ENCODE results near the gene CKM. TPM values are rescaled to one million over a fixed set of nuclear protein-coding genes. Genes with fewer than 3 reads are reported as not detected.

Gene CKM
- total and polyA plus RNA-seq, 12 donors: 2,078 to 7,765 (median 4,407) TPM

- Histone ChIP-seq H3K36me3 (peaks cover 0 to 8% (median 0%) of the 10 kb centered on the region in 9 donors), H3K9me3 (no peaks in the 10 kb centered on the region), H3K27me3 (peaks cover 0 to 30% (median 17%) of the 10 kb centered on the region in 7 donors), H3K4me1 (peaks cover 0 to 46% (median 8%) of the 10 kb centered on the region in 9 donors), H3K27ac (peak overlapping the region; percentile 79 to 99 (median 96)), H3K4me3 (peak overlapping the region in 9 of 10 donors; percentile 39 to 64 (median 59))
- no peak for TF ChIP-seq CTCF (IDR thresholded peaks at IDR 0.05)
- ATAC-seq (peak; percentile 68 to 82 (median 75)), DNase-seq (peak; percentile 74 to 76)
- intact Hi-C loops (cut with DNase I): loop anchor here in 1 of 10 donors (10.0 kb wide), 1 partner anchor 69 kb away; the partner anchor contains the start of gene MARK4
- 0 to 3% methylated on average over 26 to 30 of the region's 30 CpGs for WGBS, 2 donors
Observed at GRCh38 chr19:45323671-45324081, 1.0 kb upstream of the CKM start.

GRCh38 chr19:45322311-45322710, 364 bp downstream of the CKM start:
- intact Hi-C loops (cut with DNase I): loop anchor here in 1 of 10 donors (10.0 kb wide), 1 partner anchor 68 kb away; the partner anchor contains the start of gene MARK4
- peaks cover 0 to 21% (median 0%) of the 10 kb centered on the region in 9 donors for H3K36me3 ChIP-seq
- H3K4me3 ChIP-seq: peak overlapping the region; percentile 32 to 64 (median 56)
- H3K27ac ChIP-seq: peak overlapping the region; percentile 79 to 99 (median 96)
- peaks cover 0 to 31% (median 17%) of the 10 kb centered on the region in 7 donors for H3K27me3 ChIP-seq
- no peak for TF ChIP-seq CTCF (IDR thresholded peaks at IDR 0.05)
- WGBS, 2 donors: 23 to 38% methylated on average over 11 of the region's 11 CpGs
- peaks cover 0 to 58% (median 8%) of the 10 kb centered on the region in 9 donors for H3K4me1 ChIP-seq
- peak in 4 of 8 donors; percentile 1 to 19 (median 2) for ATAC-seq
- no peaks in the 10 kb centered on the region for H3K9me3 ChIP-seq
- DNase-seq: no peak

GRCh38 chr19:45321848-45322247, 827 bp downstream of the CKM start:
- H3K27ac ChIP-seq: peak overlapping the region; percentile 79 to 99 (median 96)
- H3K36me3 ChIP-seq: peaks cover 0 to 25% (median 0%) of the 10 kb centered on the region in 9 donors
- ATAC-seq (peak; percentile 23 to 72 (median 48)), DNase-seq (peak; percentile 60 to 61)
- H3K4me3 ChIP-seq: peak overlapping the region; percentile 32 to 64 (median 56)
- intact Hi-C loops (cut with DNase I): loop anchor here in 1 of 10 donors (10.0 kb wide), 1 partner anchor 67 kb away; the partner anchor contains the start of gene MARK4
- no peak for TF ChIP-seq CTCF (IDR thresholded peaks at IDR 0.05)
- 22 to 24% methylated on average over 7 of the region's 7 CpGs for WGBS, 2 donors
- H3K4me1 ChIP-seq: peaks cover 0 to 58% (median 8%) of the 10 kb centered on the region in 9 donors
- H3K27me3 ChIP-seq: peaks cover 0 to 34% (median 17%) of the 10 kb centered on the region in 7 donors
- H3K9me3 ChIP-seq: no peaks in the 10 kb centered on the region

- no peak for TF ChIP-seq CTCF (IDR thresholded peaks at IDR 0.05)
- H3K9me3 ChIP-seq: no peaks in the 10 kb centered on the region
- peak overlapping the region in 8 of 10 donors; percentile 53 to 99 (median 96) for H3K27ac ChIP-seq
- intact Hi-C loops (cut with DNase I): loop anchor here in 1 of 10 donors (10.0 kb wide), 1 partner anchor 66 kb away; the partner anchor contains the start of gene MARK4
- H3K27me3 ChIP-seq: peaks cover 0 to 37% (median 17%) of the 10 kb centered on the region in 7 donors
- peaks cover 0 to 32% (median 0%) of the 10 kb centered on the region in 9 donors for H3K36me3 ChIP-seq
- DNase-seq (no peak), ATAC-seq (no peak)
- 44 to 61% methylated on average over 12 of the region's 12 CpGs for WGBS, 2 donors
- H3K4me3 ChIP-seq: peak overlapping the region; percentile 32 to 64 (median 56)
- peaks cover 0 to 54% (median 8%) of the 10 kb centered on the region in 9 donors for H3K4me1 ChIP-seq
Observed at GRCh38 chr19:45320997-45321775, 1.5 kb downstream of the CKM start.
